Ovary (tissue), 9 donors: ENCODE data around the gene PLB1. TPM values are rescaled to one million over a fixed set of nuclear protein-coding genes. Genes with fewer than 3 reads are reported as not detected.

ENCODE experiments used
- DNase-seq, 5 donors: peaks; one replicate each; pipeline ENCODE4 v3.0.0-alpha.2; 2019 to 2020
- H3K27ac ChIP-seq, 2 donors: fragments of 200-600 bp; one replicate each; pipeline versions ENCODE4 v1.5.1 to v1.8.0; 2019 to 2022
- H3K27me3 ChIP-seq: fragments of 200-600 bp; one replicate; pipeline ENCODE4 v1.8.0; 2022
- H3K36me3 ChIP-seq: fragments of 200-600 bp; sonication (generic); one replicate; pipeline ENCODE4 v1.5.1; 2019
- H3K4me1 ChIP-seq: one replicate; pipeline ENCODE4 v1.8.1; 2013; ENCODE audit warnings: mild to moderate bottlenecking, moderate library complexity; ENCODE audit not compliant: insufficient read depth
- H3K4me3 ChIP-seq: fragments of 200-600 bp; sonication (generic); one replicate; pipeline ENCODE4 v1.5.1; 2017
- H3K9me3 ChIP-seq, 2 donors: fragments of 200-600 bp in 1 of 2; sonication (generic) in 1 of 2; one replicate each; pipeline versions ENCODE4 v1.5.1 to v1.8.1; 2013 to 2019; ENCODE audit warnings: mild to moderate bottlenecking in 1 of 2, moderate library complexity in 1 of 2
- CTCF ChIP-seq, 3 donors: fragments of 450-650 bp in 2 of 3; fragments of 200-600 bp in 1 of 3; IDR thresholded peaks; one replicate each; pipeline versions ENCODE4 v1.5.1 to v1.8.0; 2016 to 2022; ENCODE audit warnings: antibody characterized with exemption in 3 of 3, mild to moderate bottlenecking in 1 of 3
- EP300 ChIP-seq: sonication (generic); formaldehyde crosslinking; IDR thresholded peaks from one replicate; pipeline ENCODE4 v1.6.1; 2017; ENCODE audit warnings: antibody characterized with exemption
- POLR2A ChIP-seq: fragments of 450-650 bp; IDR thresholded peaks from one replicate; pipeline ENCODE4 v1.6.1; 2017; ENCODE audit warnings: antibody characterized with exemption, mild to moderate bottlenecking, moderate library complexity
- WGBS, 3 donors: extraction: QIAGEN DNeasy Blood & Tissue Kit in 1 of 3; methylation state at CpG; one replicate each; pipeline versions ENCODE4 v1.1.5 to v1.1.7; 2013 to 2017; 5-methylcytosine and 5-hydroxymethylcytosine counted together
- intact Hi-C, 4 donors: fragments of 100-400 bp; cut with DNase I; formaldehyde crosslinking; loops; one replicate each; pipeline versions ENCODE4 v1.11.0 to v1.15.1; 2022 to 2023
- polyA plus RNA-seq, 2 donors: library from polyadenylated mRNA; stranded (reverse); fragments of 200-250 nt in 1 of 2; fragments of 350-450 nt in 1 of 2; fragmentation: Illumina TruSeq in 1 of 2; extraction: RNeasy Lipid Tissue Mini Kit (QIAGEN cat#74804) in 1 of 2; gene quantifications; one replicate each; pipeline ENCODE4 v1.2.3, GENCODE V29; 2013 to 2014
- total RNA-seq, 7 donors: library from RNA; depleted of rRNA in 2 of 7; stranded (reverse); fragments of >200 nt in 2 of 7; fragmentation: NEBNext Ultra II Directional in 3 of 7; extraction: Animal tissue kit (Norgen Biotek cat#: 25700) in 3 of 7; gene quantifications; one replicate each; pipeline versions ENCODE4 v1.1.0 to v1.2.4, GENCODE V29; 2016 to 2023
- donor health status: DM: no; HTN: no; CAD: no; lungs with moderate emphysema.
- donor health status: DM: no; HTN: no; CAD: no.
- donor health status: Bipolar disorder and iron deficiency.
- donor health status: DM: yes; HTN: yes; CAD: no.
- donor health status: DM: no; HTN: no; CAD: no.
- donor health status: DM: yes; HTN: yes; CAD: no.

Gene PLB1
- total and polyA plus RNA-seq, 9 donors: 0.99 to 9.3 (median 2.7) TPM

- Histone ChIP-seq H3K36me3 (no peaks in the 10 kb centered on the region), H3K27me3 (no peaks in the 10 kb centered on the region), H3K27ac (no peak overlapping the region), H3K4me1 (peaks cover 7% of the 10 kb centered on the region), H3K9me3 (no peaks in the 10 kb centered on the region), H3K4me3 (no peak overlapping the region)
- intact Hi-C loops: loop anchor here in 2 of 4 donors (2.0 to 10.0 kb wide), 2 partner anchors 157 to 159 kb away; partner anchors contain the start of gene PPP1CB (in 1 of the 2)
- no peak for TF ChIP-seq POLR2A
- no peak for TF ChIP-seq EP300
- no peak for TF ChIP-seq CTCF (IDR thresholded peaks at IDR 0.05)
- WGBS, 3 donors: 91 to 92% (median 91%) methylated on average over 4 of the region's 4 CpGs
- DNase-seq: no peak
Observed at GRCh38 chr2:28595323-28595722, 99.5 kb downstream of the PLB1 start.

GRCh38 chr2:28598484-28598883 is 102.6 kb downstream of the PLB1 start:
- Histone ChIP-seq H3K27me3 (no peaks in the 10 kb centered on the region), H3K9me3 (no peaks in the 10 kb centered on the region), H3K27ac (no peak overlapping the region), H3K4me3 (no peak overlapping the region), H3K36me3 (no peaks in the 10 kb centered on the region), H3K4me1 (peaks cover 7% of the 10 kb centered on the region)
- TF ChIP-seq POLR2A: no peak
- TF ChIP-seq EP300: no peak
- no peak for TF ChIP-seq CTCF (IDR thresholded peaks at IDR 0.05)
- no peak for DNase-seq
- intact Hi-C loops: loop anchor here in 1 of 4 donors (10.0 kb wide), 1 partner anchor 156 kb away; the partner anchor contains the start of gene PPP1CB
- 74 to 91% (median 86%) methylated on average over 7 of the region's 7 CpGs for WGBS, 3 donors

- no peak overlapping the region for H3K27ac ChIP-seq
- no peaks in the 10 kb centered on the region for H3K9me3 ChIP-seq
- 93 to 96% (median 95%) methylated on average over 5 of the region's 5 CpGs for WGBS, 3 donors
- TF ChIP-seq POLR2A (no peak), CTCF (IDR thresholded peaks at IDR 0.05) (no peak), EP300 (no peak)
- H3K4me3 ChIP-seq: no peak overlapping the region
- DNase-seq: no peak
- intact Hi-C loops: no loop called here
- H3K36me3 ChIP-seq: no peaks in the 10 kb centered on the region
- no peaks in the 10 kb centered on the region for H3K27me3 ChIP-seq
- H3K4me1 ChIP-seq: peaks cover 3% of the 10 kb centered on the region
Observed at GRCh38 chr2:28600181-28600580, 104.3 kb downstream of the PLB1 start.

- Histone ChIP-seq H3K36me3 (no peaks in the 10 kb centered on the region), H3K27me3 (no peaks in the 10 kb centered on the region), H3K4me3 (no peak overlapping the region), H3K27ac (no peak overlapping the region), H3K4me1 (peaks cover 2% of the 10 kb centered on the region), H3K9me3 (no peaks in the 10 kb centered on the region)
- peak in 1 of 5 donors; percentile 11 for DNase-seq
- intact Hi-C loops: no loop called here
- 94 to 98% (median 94%) methylated on average over 2 of the region's 2 CpGs for WGBS, 3 donors
- TF ChIP-seq EP300: no peak
Observed at GRCh38 chr2:28601616-28602015, 105.8 kb downstream of the PLB1 start.

- no peaks in the 10 kb centered on the region for H3K4me1 ChIP-seq
- H3K4me3 ChIP-seq: no peak overlapping the region
- H3K27me3 ChIP-seq: no peaks in the 10 kb centered on the region
- no peak for TF ChIP-seq CTCF (IDR thresholded peaks at IDR 0.05)
- no peak for TF ChIP-seq EP300
- no peak for TF ChIP-seq POLR2A
- 78 to 84% (median 82%) methylated on average over 6 of the region's 6 CpGs for WGBS, 3 donors
- H3K9me3 ChIP-seq: no peaks in the 10 kb centered on the region
- H3K36me3 ChIP-seq: no peaks in the 10 kb centered on the region
- intact Hi-C loops: no loop called here
- DNase-seq: peak in 1 of 5 donors; percentile 21
- H3K27ac ChIP-seq: no peak overlapping the region
Observed at GRCh38 chr2:28602136-28602660, 106.3 kb downstream of the PLB1 start.
